Transverse colon (tissue), 4 donors: ENCODE results near the gene CCL27. TPM values are rescaled to one million over a fixed set of nuclear protein-coding genes. Genes with fewer than 3 reads are reported as not detected.

Experiments used
- DNase-seq: peaks from one replicate; pipeline ENCODE4 v3.0.0-alpha.2; 2019
- H3K27ac ChIP-seq, 4 donors: fragments of 200-600 bp; sonication (generic); 2 replicates each; pipeline ENCODE4 v1.5.1; 2016 to 2018; ENCODE audit warnings: inconsistent platforms in 4 of 4
- H3K27me3 ChIP-seq: fragments of 200-600 bp; sonication (generic); 2 replicates; pipeline ENCODE4 v1.5.1; 2017; ENCODE audit warnings: inconsistent platforms
- H3K36me3 ChIP-seq, 4 donors: fragments of 200-600 bp; sonication (generic); 2 replicates each; pipeline ENCODE4 v1.5.1; 2017 to 2019; ENCODE audit warnings: inconsistent platforms in 4 of 4
- H3K4me1 ChIP-seq, 4 donors: fragments of 200-600 bp; sonication (generic); 2 replicates each; pipeline ENCODE4 v1.5.1; 2017 to 2020; ENCODE audit warnings: inconsistent platforms in 4 of 4
- H3K4me3 ChIP-seq, 4 donors: fragments of 200-600 bp; sonication (generic); 1 replicate in 1 of 4; 2 replicates in 3 of 4; pipeline versions ENCODE4 v1.5.1 to v1.6.1; 2017 to 2019; ENCODE audit warnings: inconsistent platforms in 4 of 4
- H3K9me3 ChIP-seq, 2 donors: fragments of 200-600 bp; sonication (generic); 2 replicates each; pipeline ENCODE4 v1.5.1; 2017 to 2019; ENCODE audit warnings: inconsistent platforms in 2 of 2
- CTCF ChIP-seq, 5 experiments: fragments of 200-600 bp in 3 of 5; fragments of 450-650 bp in 2 of 5; sonication (generic) in 3 of 5; IDR thresholded peaks; 1 replicate in 2 of 5; 2 replicates in 3 of 5; pipeline ENCODE4 v1.5.1; 2016 to 2017; ENCODE audit warnings: antibody characterized with exemption in 5 of 5, inconsistent platforms in 3 of 5, mild to moderate bottlenecking in 2 of 5, moderate library complexity in 1 of 5
- EP300 ChIP-seq: sonication (generic); formaldehyde crosslinking; IDR thresholded peaks from one replicate; pipeline ENCODE4 v1.6.1; 2017; ENCODE audit warnings: antibody characterized with exemption, low read depth
- POLR2A ChIP-seq: fragments of 450-650 bp; IDR thresholded peaks from one replicate; pipeline ENCODE4 v1.6.1; 2016; ENCODE audit warnings: antibody characterized with exemption, mild to moderate bottlenecking, moderate library complexity
- POLR2AphosphoS5 ChIP-seq, 3 donors: sonication (generic); formaldehyde crosslinking; IDR thresholded peaks; one replicate each; pipeline ENCODE4 v1.6.1; 2016; ENCODE audit warnings: antibody characterized with exemption in 3 of 3
- WGBS, 2 donors: methylation state at CpG; one replicate each; pipeline ENCODE4 v1.1.5; 2018; ENCODE audit warnings: low coverage in 1 of 2; 5-methylcytosine and 5-hydroxymethylcytosine counted together
- in situ Hi-C, 4 donors: fragments of 200-750 bp; cut with MboI; loops; one replicate each; pipeline versions ENCODE4 v1.15.0 to v1.15.1; 2017; ENCODE audit warnings: low sequenced_read_pairs in 3 of 4, low pct_ligation_motif_present in 1 of 4, low pct_unique_long_range_greater_than_20kb in 1 of 4
- intact Hi-C: fragments of 100-400 bp; cut with DNase I; formaldehyde crosslinking; loops from one replicate; pipeline ENCODE4 v1.15.1; 2023; ENCODE audit warnings: low total_unique reads
- total RNA-seq, 4 donors: library from RNA; depleted of rRNA; stranded (reverse); fragments of >200 nt; gene quantifications; one replicate each; pipeline ENCODE4 v1.1.0, GENCODE V29; 2016

CCL27 gene
- total RNA-seq, 4 donors from 2014 or later: not detected

GRCh38 chr9:34669809-34670562, 7.5 kb upstream of the CCL27 start:
- H3K27me3 ChIP-seq: no peaks in the 10 kb centered on the region
- intact Hi-C loops: no loop called here
- H3K9me3 ChIP-seq: no peaks in the 10 kb centered on the region
- no peak overlapping the region for H3K4me3 ChIP-seq
- DNase-seq: no peak
- TF ChIP-seq CTCF (IDR thresholded peaks at IDR 0.05) (no peak), POLR2A (no peak), POLR2AphosphoS5 (IDR thresholded peaks at IDR 0.05) (no peak), EP300 (no peak)
- WGBS, 2 donors: 96 to 100% methylated on average over 1 to 5 of the region's 5 CpGs
- in situ Hi-C loops: no loop called here
- no peak overlapping the region for H3K27ac ChIP-seq
- peaks cover 0 to 10% (median 7%) of the 10 kb centered on the region in 4 donors for H3K4me1 ChIP-seq
- H3K36me3 ChIP-seq: no peaks in the 10 kb centered on the region

GRCh38 chr9:34665381-34666250, 3.2 kb upstream of the CCL27 start:
- no peaks in the 10 kb centered on the region for H3K36me3 ChIP-seq
- peak; percentile 84 to 98 (median 98) for TF ChIP-seq POLR2AphosphoS5 (IDR thresholded peaks at IDR 0.05)
- TF ChIP-seq POLR2A: peak; percentile 98
- no peak for TF ChIP-seq EP300
- peak overlapping the region; percentile 96 to 100 (median 98) for H3K27ac ChIP-seq
- WGBS, 2 donors: 1% methylated on average over 43 of the region's 55 CpGs; no CpG with 5 or more reads in 1 of the 2 donors
- intact Hi-C loops: no loop called here
- H3K4me1 ChIP-seq: peaks cover 10 to 17% (median 15%) of the 10 kb centered on the region in 4 donors
- DNase-seq: peak; percentile 96
- H3K27me3 ChIP-seq: no peaks in the 10 kb centered on the region
- H3K4me3 ChIP-seq: peak overlapping the region; percentile 52 to 88 (median 82)
- no peaks in the 10 kb centered on the region for H3K9me3 ChIP-seq
- in situ Hi-C loops: no loop called here

GRCh38 chr9:34665067-34665380, 2.6 kb upstream of the CCL27 start:
- Histone ChIP-seq H3K4me3 (peak overlapping the region; percentile 52 to 88 (median 74)), H3K4me1 (peaks cover 10 to 17% (median 15%) of the 10 kb centered on the region in 4 donors), H3K27me3 (no peaks in the 10 kb centered on the region), H3K36me3 (no peaks in the 10 kb centered on the region), H3K9me3 (no peaks in the 10 kb centered on the region), H3K27ac (peak overlapping the region; percentile 96 to 100 (median 98))
- intact Hi-C loops: no loop called here
- WGBS, 2 donors: 1% methylated on average over 12 of the region's 26 CpGs; no CpG with 5 or more reads in 1 of the 2 donors
- no peak for TF ChIP-seq EP300
- peak in 1 of 3 donors; percentile 7 for TF ChIP-seq POLR2AphosphoS5 (IDR thresholded peaks at IDR 0.05)
- in situ Hi-C loops: no loop called here
- DNase-seq: no peak

GRCh38 chr9:34664281-34665066, 2.0 kb upstream of the CCL27 start:
- H3K4me3 ChIP-seq: peak overlapping the region; percentile 52 to 88 (median 74)
- peak overlapping the region; percentile 96 to 100 (median 98) for H3K27ac ChIP-seq
- H3K4me1 ChIP-seq: peaks cover 10 to 20% (median 17%) of the 10 kb centered on the region in 4 donors
- DNase-seq: peak; percentile 89
- TF ChIP-seq POLR2AphosphoS5 (IDR thresholded peaks at IDR 0.05): peak in 2 of 3 donors; percentile 22 to 31
- TF ChIP-seq CTCF (IDR thresholded peaks at IDR 0.05): peak; percentile 74 to 94 (median 84)
- TF ChIP-seq EP300: no peak
- no peak for TF ChIP-seq POLR2A
- no peaks in the 10 kb centered on the region for H3K9me3 ChIP-seq
- no peaks in the 10 kb centered on the region for H3K36me3 ChIP-seq
- intact Hi-C loops: no loop called here
- H3K27me3 ChIP-seq: no peaks in the 10 kb centered on the region
- WGBS, 2 donors: 20 to 33% methylated on average over 5 to 17 of the region's 18 CpGs
- in situ Hi-C loops: no loop called here
